ENCODE measurements around the gene KATNAL2. TPM values are rescaled to one million over a fixed set of nuclear protein-coding genes. Genes with fewer than 3 reads are reported as not detected.

The KATNAL2 gene
- total RNA-seq, 1 experiment from 2014 or later: 21.7 TPM

GRCh38 chr18:47109720-47110119, 192.3 kb downstream of the KATNAL2 start:
- Histone ChIP-seq H3K18ac (ENCODE audit: insufficient read length, low read depth, low read length) (no peak overlapping the region), H3K23me2 (ENCODE audit: insufficient read length, low read depth, low read length, poor library complexity, severe bottlenecking) (no peaks in the 10 kb centered on the region), H3K4me2 (ENCODE audit: insufficient read depth, insufficient read length, low read length) (no peak overlapping the region), H3K79me2 (ENCODE audit: insufficient read depth, low read length) (no peaks in the 10 kb centered on the region), H3K56ac (ENCODE audit: insufficient read length, low read depth, low read length) (no peak overlapping the region), H3T11ph (ENCODE audit: low read length) (no peak overlapping the region), H3K23ac (ENCODE audit: insufficient read length, low read depth, low read length) (no peak overlapping the region), H2AFZ (ENCODE audit: low read length) (no peak overlapping the region), H4K5ac (ENCODE audit: insufficient read length, low read depth, low read length) (no peak overlapping the region), H3K4ac (ENCODE audit: low read depth, low read length) (no peak overlapping the region), H2BK120ac (ENCODE audit: low read depth, low read length, poor library complexity, severe bottlenecking) (no peak overlapping the region), H3K27ac (ENCODE audit: insufficient read length, low read depth, low read length) (no peak overlapping the region), H3K4me1 (ENCODE audit: insufficient read depth, low read length) (no peaks in the 10 kb centered on the region; the same call in 1 of the 2 replicates), H3K9me3 (ENCODE audit: control insufficient read depth, low read depth, low read length) (no peaks in the 10 kb centered on the region), H4K20me1 (ENCODE audit: control insufficient read depth, insufficient read depth, insufficient read length) (no peaks in the 10 kb centered on the region), H3K14ac (ENCODE audit: insufficient read depth, low read length) (no peak overlapping the region), H3K9ac (ENCODE audit: extremely low read depth, insufficient read length, low read length) (no peak overlapping the region), H2BK12ac (ENCODE audit: insufficient read length, low read depth, low read length) (no peak overlapping the region), H3K79me1 (ENCODE audit: insufficient read depth, low read depth, low read length, poor library complexity, severe bottlenecking) (no peaks in the 10 kb centered on the region), H4K91ac (ENCODE audit: insufficient read length, low read depth, low read length) (no peak overlapping the region), H2AK5ac (ENCODE audit: insufficient read length, low read length) (no peak overlapping the region), H4K8ac (replicated peaks; ENCODE audit: insufficient read length, low read depth, low read length) (no peak overlapping the region), H2BK15ac (ENCODE audit: low read depth, low read length) (no peak overlapping the region), H3K27me3 (ENCODE audit: insufficient read depth, low read length) (no peaks in the 10 kb centered on the region), H2BK20ac (ENCODE audit: low read depth, low read length, poor library complexity, severe bottlenecking) (no peak overlapping the region), H2BK5ac (ENCODE audit: insufficient read length, low read length) (no peak overlapping the region)
- Mint-ChIP-seq H3K27ac (peak overlapping the region in 2 of 3 experiments; percentile 84 to 95; a peak in 4 of 7 replicates), H3K27me3 (ENCODE audit: low read depth) (no peaks in the 10 kb centered on the region), H3K4me1 (peaks cover 67% of the 10 kb centered on the region in 2 experiments), H3K9me3 (no peaks in the 10 kb centered on the region), H3K36me3 (ENCODE audit: insufficient read depth in 1 of 3, low read depth in 3 of 3) (peaks cover 9 to 45% (median 34%) of the 10 kb centered on the region in 3 experiments; a peak in 6 of 7 replicates), H3K4me3 (no peak overlapping the region)
- no peak for DNase-seq
- TF ChIP-seq CTCF (conservative IDR thresholded peaks at IDR 0.05): no peak
- WGBS (ENCODE audit: extremely low coverage, insufficient read length, low lambda C conversion rate): no CpG with 5 or more reads among the region's 1 CpG
